A673 (cell line): Measurements from ENCODE around the gene OR5H1.

Experiments used
- EZH2 ChIP-seq: fragments of 200-600 bp; sonication (generic); IDR thresholded peaks from 2 replicates; pipeline ENCODE4 v1.6.1; 2017; ENCODE audit warnings: borderline replicate concordance, low read depth, mild to moderate bottlenecking, mixed read lengths, antibody characterized with exemption, low read length; ENCODE audit not compliant: poor library complexity, severe bottlenecking
- TF ChIP-seq, protein P1 (sequence below): fragments of 300-800, 200-600 bp; sonication (generic); conservative IDR thresholded peaks from 2 replicates; pipeline ENCODE4 v1.5.1; 2017; ENCODE audit warnings: low read depth, mild to moderate bottlenecking, antibody characterized with exemption, low read length, moderate library complexity, mixed read lengths

DNA sequence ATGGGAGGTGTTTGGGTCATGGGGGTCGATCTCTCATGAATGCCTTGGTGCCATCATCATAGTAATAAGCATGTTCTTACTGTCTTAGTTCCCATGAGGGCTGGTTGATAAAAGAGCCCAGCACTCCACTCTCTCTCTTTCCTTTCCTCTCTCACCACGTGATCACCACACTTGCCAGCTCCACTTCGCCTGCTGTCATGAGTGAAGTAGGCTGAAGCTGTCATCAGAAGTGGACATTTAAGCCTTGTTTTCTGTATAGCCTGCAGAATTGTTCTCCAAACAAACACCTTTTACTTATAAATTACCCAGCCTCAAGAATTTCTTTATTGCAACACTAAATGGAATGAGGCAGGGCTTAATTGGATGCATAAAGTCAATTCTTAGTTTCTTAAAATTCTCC lies 6.1 kb downstream of the OR5H1 start:
- TF ChIP-seq, protein P1, sequence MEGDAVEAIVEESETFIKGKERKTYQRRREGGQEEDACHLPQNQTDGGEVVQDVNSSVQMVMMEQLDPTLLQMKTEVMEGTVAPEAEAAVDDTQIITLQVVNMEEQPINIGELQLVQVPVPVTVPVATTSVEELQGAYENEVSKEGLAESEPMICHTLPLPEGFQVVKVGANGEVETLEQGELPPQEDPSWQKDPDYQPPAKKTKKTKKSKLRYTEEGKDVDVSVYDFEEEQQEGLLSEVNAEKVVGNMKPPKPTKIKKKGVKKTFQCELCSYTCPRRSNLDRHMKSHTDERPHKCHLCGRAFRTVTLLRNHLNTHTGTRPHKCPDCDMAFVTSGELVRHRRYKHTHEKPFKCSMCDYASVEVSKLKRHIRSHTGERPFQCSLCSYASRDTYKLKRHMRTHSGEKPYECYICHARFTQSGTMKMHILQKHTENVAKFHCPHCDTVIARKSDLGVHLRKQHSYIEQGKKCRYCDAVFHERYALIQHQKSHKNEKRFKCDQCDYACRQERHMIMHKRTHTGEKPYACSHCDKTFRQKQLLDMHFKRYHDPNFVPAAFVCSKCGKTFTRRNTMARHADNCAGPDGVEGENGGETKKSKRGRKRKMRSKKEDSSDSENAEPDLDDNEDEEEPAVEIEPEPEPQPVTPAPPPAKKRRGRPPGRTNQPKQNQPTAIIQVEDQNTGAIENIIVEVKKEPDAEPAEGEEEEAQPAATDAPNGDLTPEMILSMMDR, result no peak
- TF ChIP-seq EZH2, result no peak
